ENCODE data around the gene MEOX2. TPM values are rescaled to one million over a fixed set of nuclear protein-coding genes. Genes with fewer than 3 reads are reported as not detected.
A peak's percentile ranks its signal among the peaks of the same experiment; 100 is the strongest.

The MEOX2 gene
- polyA plus RNA-seq, 3 donors: 1.3 to 3.1 (median 2.1) TPM

DNA sequence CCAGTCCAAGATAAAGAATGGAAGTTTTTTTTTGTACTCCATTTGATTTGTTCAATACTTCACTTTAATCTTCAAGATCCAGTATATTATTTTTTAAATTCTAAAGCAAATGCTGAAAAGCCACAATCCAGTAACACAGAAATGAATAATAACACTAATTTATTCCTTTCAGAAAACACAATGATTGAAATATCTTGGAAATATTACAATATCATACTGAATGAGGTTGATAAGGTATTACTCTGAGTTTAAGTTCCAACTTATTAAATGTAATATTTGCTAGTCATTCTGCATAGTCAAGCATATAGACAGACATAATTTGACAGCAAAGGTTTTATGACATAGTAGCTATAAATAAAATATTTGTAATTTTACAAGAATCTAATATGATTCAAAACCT lies 4.4 kb downstream of the MEOX2 start:
- no peak for DNase-seq (ENCODE audit: low read depth in 3 of 3, low spot score in 2 of 3)

DNA sequence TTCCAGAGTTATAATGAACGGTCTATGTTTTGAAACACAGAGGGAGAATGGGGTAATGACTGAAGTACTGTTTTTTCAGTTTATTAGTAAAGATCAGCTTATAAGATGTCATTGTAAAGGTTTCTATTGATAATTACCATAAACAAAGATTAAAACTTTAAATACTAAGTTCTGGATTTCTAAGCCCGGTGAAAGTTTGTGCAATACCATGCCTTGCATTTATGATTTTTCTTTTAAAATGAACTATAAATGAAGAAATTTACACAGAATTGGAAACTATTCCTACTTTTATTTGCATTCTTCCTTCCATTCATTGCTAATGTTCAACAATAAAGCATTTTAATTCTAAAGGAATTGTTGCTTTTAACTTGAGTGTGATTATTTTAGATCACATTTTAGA lies 4.9 kb downstream of the MEOX2 start:
- no peak for DNase-seq (ENCODE audit: low read depth in 3 of 3, low spot score in 2 of 3)

- no peak for DNase-seq (ENCODE audit: low read depth in 3 of 3, low spot score in 2 of 3)
Observed at GRCh38 chr7:15681186-15681585, 5.3 kb downstream of the MEOX2 start.

- DNase-seq (ENCODE audit: low read depth in 3 of 3, low spot score in 2 of 3): no peak
Observed at GRCh38 chr7:15680446-15680845, 6.0 kb downstream of the MEOX2 start.

- no peak for DNase-seq (ENCODE audit: low read depth in 3 of 3, low spot score in 2 of 3)
Observed at GRCh38 chr7:15679306-15679705, 7.2 kb downstream of the MEOX2 start.

DNA sequence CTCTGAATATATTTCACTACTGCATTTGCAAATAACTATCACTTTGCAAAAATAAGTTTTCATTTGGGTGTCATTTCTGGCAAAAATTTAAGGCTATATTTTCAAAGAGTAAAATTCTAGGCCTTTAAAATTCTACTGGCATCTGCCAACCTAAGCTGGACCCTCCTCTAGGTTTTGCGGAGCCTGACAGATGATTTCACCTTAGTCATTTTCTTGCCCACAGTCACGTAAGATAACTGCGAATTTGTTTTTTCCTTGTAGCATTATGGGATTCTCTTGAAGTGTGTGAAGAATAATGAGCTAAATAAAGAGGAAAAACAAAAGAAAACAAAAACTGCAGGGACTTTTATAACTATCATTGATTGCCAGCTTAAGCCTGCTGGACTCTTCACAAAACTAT lies 7.8 kb downstream of the MEOX2 start:
- DNase-seq (ENCODE audit: low read depth in 3 of 3, low spot score in 2 of 3): no peak

- DNase-seq (ENCODE audit: low read depth in 3 of 3, low spot score in 2 of 3): no peak
Observed at GRCh38 chr7:15675379-15675778, 11.1 kb downstream of the MEOX2 start.

DNA sequence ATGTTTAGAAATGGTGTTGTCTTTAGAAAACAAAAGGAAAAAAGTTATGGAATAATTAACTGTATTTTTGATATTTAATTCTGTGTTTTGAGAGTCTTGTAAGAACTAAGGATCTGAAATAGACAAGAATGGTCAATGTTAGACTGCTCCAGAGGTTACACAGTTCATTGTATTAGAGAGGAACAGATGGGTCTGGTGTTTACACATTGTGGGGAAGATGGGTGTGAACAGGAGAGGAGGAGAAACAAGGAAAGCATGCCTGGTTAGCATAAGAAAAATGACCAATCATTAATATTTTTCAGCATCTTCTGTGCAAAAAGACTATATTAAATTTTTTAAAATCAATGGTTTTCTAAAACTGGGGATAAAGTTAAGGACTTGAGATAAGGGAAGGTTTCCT lies 11.9 kb downstream of the MEOX2 start:
- no peak for DNase-seq (ENCODE audit: low read depth in 3 of 3, low spot score in 2 of 3)

DNA sequence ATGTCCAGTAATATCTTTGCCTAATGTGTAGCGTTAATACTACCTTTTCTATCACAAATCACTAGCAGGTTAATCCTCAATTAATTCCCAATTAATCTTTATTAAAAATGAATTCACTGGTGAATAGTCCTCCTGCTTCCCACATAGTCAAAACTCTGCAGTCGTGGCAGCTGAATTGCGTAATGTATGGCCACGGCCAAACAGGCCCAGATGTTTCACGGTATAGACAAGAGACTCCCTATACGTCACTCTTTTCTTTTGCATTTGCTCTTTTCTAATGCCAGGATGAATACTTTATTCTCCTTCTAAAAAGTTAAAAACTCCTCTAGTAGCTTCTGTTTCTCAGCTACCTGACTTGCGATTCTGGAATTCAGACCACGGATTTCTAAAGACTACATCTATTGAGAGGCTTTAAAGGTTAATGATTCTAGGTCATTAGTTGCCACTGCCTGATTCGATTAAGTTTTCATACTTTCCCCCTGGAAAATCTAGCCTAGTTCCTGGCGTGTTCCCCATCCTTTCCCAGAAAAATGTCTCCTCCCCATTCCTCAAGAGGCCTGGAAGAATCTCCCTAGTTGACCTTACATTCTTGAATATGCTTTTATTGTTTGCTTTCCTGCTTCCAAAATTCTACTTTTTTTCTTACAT lies 16.9 kb downstream of the MEOX2 start:
- no peak for DNase-seq (ENCODE audit: low read depth in 3 of 3, low spot score in 2 of 3)

- DNase-seq (ENCODE audit: low read depth in 3 of 3, low spot score in 2 of 3): no peak
Observed at GRCh38 chr7:15667991-15668390, 18.5 kb downstream of the MEOX2 start.

- DNase-seq (ENCODE audit: low read depth in 3 of 3, low spot score in 2 of 3): no peak
Observed at GRCh38 chr7:15662451-15662850, 24.0 kb downstream of the MEOX2 start.

DNA sequence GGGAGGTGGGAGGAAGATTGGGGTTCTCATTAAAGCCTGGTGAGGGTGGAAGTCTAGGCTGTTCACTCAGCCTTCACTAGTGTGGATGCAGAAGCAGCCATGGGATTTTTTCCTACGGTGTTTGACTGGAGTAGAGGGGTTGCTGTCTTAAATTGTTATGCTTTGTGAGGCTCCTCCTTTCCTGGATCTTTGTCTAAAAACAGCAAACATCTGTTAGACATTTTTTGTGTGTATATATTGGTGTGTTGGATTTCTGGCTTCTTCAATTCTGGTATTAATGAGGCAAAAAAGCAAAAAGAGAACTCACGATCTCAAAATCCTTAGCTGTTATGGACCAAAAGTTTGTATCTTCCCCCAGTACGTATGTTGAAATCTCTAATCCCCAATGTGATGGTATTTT lies 28.2 kb downstream of the MEOX2 start:
- no peak for DNase-seq (ENCODE audit: low read depth in 3 of 3, low spot score in 2 of 3)

DNA sequence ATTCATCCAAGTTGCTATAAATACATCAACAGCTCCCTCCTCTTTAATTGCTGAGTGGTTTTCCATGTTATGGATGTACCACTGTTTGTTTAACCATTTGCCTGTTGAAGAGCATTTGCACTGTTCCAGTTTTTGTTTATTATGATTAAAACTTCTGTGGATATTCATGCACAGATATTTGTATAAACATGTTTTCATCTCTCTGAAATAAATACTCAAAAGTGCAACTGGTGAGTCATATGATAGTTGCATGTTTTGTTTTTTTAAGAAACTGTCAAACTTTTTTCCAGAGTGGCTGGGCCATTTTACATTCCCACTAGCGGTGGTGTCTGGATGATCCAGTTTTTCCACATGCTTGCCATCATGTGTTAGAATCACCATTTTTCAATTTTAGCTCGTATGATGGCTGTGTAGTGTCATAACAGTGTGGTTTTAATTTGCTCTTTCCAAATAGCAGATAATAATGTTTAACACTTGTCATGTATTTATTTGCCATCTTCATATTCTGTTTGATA lies 33.6 kb downstream of the MEOX2 start:
- DNase-seq (ENCODE audit: low read depth in 3 of 3, low spot score in 2 of 3): no peak

DNA sequence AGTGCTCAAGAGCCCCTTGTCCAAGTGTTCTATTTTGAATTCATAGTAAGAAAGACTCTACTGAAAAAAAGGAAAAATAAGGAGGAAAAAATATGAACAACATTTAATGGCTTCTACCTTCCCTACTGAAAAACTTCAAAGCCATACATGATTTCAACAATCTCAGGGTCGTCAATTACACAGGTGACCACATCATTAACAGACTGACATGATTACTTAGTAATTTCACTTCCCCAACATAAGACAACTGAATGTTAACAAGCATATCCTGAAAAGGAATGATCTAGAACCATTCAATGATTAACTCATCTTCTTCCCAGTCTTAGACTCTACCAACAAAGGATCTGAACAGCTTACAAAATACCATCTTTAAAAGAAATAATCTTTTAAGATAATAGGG lies 34.8 kb downstream of the MEOX2 start:
- DNase-seq (ENCODE audit: low read depth in 3 of 3, low spot score in 2 of 3): no peak

- DNase-seq (ENCODE audit: low read depth in 3 of 3, low spot score in 2 of 3): no peak
Observed at GRCh38 chr7:15650787-15651186, 35.7 kb downstream of the MEOX2 start.

GRCh38 chr7:15648461-15648961 lies 38.0 kb downstream of the MEOX2 start:
- DNase-seq (ENCODE audit: low read depth in 3 of 3, low spot score in 2 of 3): peak; percentile 21 to 39 (median 23)

DNA sequence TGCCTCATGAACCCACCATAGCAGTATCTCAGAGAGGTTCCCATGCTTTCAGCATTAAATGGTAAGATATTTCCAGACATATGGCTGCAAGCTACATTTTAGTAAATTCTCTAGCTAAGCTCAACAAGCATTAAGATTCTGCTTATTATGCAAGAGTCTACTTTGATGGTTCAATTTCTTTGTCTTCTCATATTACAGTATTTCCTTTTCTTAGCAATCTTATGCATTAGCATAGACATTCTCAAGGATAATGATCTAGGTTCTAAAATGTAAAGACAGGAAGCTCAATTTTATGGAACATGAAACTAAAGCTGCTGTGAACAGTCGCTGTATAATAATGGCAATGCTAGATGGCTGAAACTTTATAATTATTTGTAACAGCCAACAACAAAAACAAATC lies 39.2 kb downstream of the MEOX2 start:
- no peak for DNase-seq (ENCODE audit: low read depth in 3 of 3, low spot score in 2 of 3)

GRCh38 chr7:15643000-15643705 lies 43.3 kb downstream of the MEOX2 start:
- no peak for DNase-seq (ENCODE audit: low read depth in 3 of 3, low spot score in 2 of 3)

DNA sequence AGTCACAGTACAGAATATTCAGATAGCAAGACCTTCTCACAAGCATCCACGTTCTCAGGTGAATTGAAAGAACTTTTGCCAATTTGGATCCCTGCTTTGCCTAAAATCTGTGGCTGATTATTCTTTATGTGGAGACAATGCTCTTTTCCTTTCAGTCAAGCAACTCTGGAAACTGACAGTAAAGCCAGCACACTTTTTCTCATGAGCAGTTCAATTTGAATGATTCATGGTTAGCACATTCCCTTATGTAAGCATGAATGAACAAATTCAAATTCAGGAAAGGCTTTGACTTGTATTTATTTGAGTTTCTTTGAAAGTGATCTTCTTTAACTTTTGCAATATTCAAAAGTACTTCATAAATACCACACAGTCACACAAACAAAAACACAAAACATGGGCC lies 57.6 kb downstream of the MEOX2 start:
- DNase-seq (ENCODE audit: low read depth in 3 of 3, low spot score in 2 of 3): no peak

- DNase-seq (ENCODE audit: low read depth in 3 of 3, low spot score in 2 of 3): no peak
Observed at GRCh38 chr7:15626041-15626440, 60.4 kb downstream of the MEOX2 start.

DNA sequence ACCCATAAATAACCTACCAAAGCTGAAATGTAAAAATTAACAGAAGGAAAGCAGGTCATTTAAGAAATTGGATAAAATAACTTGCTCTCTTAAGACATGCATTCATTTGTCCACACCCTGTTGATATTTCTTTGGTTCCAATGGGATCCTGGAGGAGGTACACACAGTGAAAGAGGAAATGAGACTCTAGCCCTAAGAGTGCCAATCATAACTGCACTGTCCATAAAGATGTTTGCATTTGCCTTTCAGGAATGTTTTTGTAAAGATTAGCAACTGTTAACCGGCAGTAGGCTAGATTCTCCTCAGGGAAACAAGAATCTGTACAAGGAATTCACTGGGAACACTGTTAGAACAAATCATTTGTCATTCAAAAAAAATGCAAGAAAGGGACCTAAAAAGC lies 61.0 kb downstream of the MEOX2 start:
- no peak for DNase-seq (ENCODE audit: low read depth in 3 of 3, low spot score in 2 of 3)

GRCh38 chr7:15621468-15621867 lies 65.0 kb downstream of the MEOX2 start:
- DNase-seq (ENCODE audit: low read depth in 3 of 3, low spot score in 2 of 3): no peak

Measured in right renal cortex interstitium (tissue), 3 donors.